Measurements from ENCODE around the gene SLC15A4.
A peak's percentile ranks its signal among the peaks of the same experiment; 100 is the strongest.
"Not testable (repeated sequence)": the region's sequence is repeated elsewhere in the genome, so short reads cannot be mapped to it uniquely, and the experiment has no call there.

The SLC15A4 gene

DNA sequence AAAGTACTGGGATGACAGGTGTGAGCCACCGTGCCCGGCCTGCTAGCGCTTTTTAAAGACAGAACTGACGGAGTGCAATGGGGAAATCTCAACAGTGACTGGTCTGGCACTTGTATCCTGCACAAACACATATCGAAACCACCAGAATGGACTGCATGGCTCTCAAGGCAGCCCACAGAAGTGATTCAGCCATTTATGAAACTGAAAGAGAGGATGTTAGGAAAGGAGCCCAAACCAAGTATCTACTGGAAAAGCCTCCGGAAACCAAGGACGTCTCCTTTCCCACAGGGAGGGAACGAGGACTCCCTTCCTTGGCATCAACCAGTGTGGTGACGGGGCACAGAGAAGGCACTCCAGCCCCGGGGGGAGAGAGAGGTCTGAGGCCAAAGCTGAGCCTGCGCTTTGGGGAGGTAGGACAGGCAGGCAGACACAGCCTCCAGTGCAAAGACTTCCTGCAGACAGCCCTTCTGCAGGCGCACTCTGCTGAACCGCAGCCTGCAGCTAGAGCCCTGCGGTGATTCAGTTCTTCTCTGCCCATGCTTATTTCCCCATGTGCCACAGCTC, 16.5 kb downstream of the SLC15A4 start:
- TF ChIP-seq POLR2AphosphoS5 (IDR thresholded peaks at IDR 0.05; ENCODE audit: low read depth): peak; percentile 45; the same call in 1 of the 2 replicates
- TF ChIP-seq, protein P1, sequence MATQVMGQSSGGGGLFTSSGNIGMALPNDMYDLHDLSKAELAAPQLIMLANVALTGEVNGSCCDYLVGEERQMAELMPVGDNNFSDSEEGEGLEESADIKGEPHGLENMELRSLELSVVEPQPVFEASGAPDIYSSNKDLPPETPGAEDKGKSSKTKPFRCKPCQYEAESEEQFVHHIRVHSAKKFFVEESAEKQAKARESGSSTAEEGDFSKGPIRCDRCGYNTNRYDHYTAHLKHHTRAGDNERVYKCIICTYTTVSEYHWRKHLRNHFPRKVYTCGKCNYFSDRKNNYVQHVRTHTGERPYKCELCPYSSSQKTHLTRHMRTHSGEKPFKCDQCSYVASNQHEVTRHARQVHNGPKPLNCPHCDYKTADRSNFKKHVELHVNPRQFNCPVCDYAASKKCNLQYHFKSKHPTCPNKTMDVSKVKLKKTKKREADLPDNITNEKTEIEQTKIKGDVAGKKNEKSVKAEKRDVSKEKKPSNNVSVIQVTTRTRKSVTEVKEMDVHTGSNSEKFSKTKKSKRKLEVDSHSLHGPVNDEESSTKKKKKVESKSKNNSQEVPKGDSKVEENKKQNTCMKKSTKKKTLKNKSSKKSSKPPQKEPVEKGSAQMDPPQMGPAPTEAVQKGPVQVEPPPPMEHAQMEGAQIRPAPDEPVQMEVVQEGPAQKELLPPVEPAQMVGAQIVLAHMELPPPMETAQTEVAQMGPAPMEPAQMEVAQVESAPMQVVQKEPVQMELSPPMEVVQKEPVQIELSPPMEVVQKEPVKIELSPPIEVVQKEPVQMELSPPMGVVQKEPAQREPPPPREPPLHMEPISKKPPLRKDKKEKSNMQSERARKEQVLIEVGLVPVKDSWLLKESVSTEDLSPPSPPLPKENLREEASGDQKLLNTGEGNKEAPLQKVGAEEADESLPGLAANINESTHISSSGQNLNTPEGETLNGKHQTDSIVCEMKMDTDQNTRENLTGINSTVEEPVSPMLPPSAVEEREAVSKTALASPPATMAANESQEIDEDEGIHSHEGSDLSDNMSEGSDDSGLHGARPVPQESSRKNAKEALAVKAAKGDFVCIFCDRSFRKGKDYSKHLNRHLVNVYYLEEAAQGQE (IDR thresholded peaks at IDR 0.05; ENCODE audit: insufficient replicate concordance, low read depth): no peak
- peak overlapping the region; percentile 33; the same call in 1 of the 2 replicates for H3K27ac ChIP-seq (replicated peaks)
- peak in 1 of 2 experiments; percentile 72 for DNase-seq (ENCODE audit: low read depth in 1 of 2, low spot score in 1 of 2)
- H3K4me3 ChIP-seq (replicated peaks; ENCODE audit: insufficient read depth, low read length): peak overlapping the region; percentile 17
- H3K27me3 ChIP-seq (ENCODE audit: insufficient read depth, poor library complexity, severe bottlenecking): no peaks in the 10 kb centered on the region

DNA sequence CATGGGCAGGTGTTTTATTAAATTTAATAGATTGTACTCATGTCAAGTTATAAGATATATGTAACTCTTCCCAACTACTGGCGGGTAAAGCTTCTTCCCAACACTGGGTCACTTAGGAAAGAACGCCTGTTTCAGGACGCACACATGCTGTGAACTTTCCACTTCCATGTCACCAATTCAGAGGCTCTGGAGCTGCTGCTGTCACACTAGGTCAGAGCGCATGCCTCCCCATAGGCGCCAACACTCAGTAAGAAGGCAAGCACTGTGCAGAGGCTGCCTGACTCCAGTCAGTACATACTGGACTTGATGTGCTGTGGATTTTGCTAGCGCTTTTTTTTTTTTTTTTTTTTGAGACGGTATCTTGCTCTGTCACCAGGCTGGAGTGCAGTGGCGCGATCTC, 17.2 kb downstream of the SLC15A4 start:
- no peak overlapping the region for H3K27ac ChIP-seq (replicated peaks)
- TF ChIP-seq POLR2AphosphoS5 (IDR thresholded peaks at IDR 0.05; ENCODE audit: low read depth) (no peak), SPI1 (IDR thresholded peaks at IDR 0.05; ENCODE audit: borderline replicate concordance, low read depth) (no peak), GABPA (IDR thresholded peaks at IDR 0.05; ENCODE audit: low read depth) (no peak)
- TF ChIP-seq, protein P2, sequence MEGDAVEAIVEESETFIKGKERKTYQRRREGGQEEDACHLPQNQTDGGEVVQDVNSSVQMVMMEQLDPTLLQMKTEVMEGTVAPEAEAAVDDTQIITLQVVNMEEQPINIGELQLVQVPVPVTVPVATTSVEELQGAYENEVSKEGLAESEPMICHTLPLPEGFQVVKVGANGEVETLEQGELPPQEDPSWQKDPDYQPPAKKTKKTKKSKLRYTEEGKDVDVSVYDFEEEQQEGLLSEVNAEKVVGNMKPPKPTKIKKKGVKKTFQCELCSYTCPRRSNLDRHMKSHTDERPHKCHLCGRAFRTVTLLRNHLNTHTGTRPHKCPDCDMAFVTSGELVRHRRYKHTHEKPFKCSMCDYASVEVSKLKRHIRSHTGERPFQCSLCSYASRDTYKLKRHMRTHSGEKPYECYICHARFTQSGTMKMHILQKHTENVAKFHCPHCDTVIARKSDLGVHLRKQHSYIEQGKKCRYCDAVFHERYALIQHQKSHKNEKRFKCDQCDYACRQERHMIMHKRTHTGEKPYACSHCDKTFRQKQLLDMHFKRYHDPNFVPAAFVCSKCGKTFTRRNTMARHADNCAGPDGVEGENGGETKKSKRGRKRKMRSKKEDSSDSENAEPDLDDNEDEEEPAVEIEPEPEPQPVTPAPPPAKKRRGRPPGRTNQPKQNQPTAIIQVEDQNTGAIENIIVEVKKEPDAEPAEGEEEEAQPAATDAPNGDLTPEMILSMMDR (IDR thresholded peaks at IDR 0.05; ENCODE audit: insufficient read depth, low read length): no peak
- TF ChIP-seq, protein P1 (IDR thresholded peaks at IDR 0.05; ENCODE audit: insufficient replicate concordance, low read depth): no peak
- DNase-seq (ENCODE audit: low read depth in 1 of 2, low spot score in 1 of 2): no peak
- no peaks in the 10 kb centered on the region for H3K27me3 ChIP-seq (ENCODE audit: insufficient read depth, poor library complexity, severe bottlenecking)
- H3K4me3 ChIP-seq (replicated peaks; ENCODE audit: insufficient read depth, low read length): no peak overlapping the region

DNA sequence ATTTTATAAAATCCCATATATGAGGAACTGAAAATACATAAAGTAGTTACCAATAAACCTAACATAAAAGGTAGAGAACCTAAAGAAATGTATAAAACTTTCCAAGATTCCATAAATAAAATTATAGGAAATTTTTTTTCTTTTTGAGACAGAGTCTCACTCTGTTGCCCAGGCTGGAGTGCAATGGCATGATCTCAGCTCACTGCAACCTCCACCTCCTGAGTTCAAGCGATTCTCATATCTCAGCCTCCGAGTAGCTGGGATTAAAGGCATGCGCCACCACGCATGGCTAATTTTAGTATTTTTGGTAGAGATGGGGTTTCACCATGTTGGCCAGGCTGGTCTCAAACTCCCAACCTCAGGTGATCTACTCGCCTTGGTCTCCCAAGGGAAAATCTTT, 18.4 kb downstream of the SLC15A4 start:
- H3K27me3 ChIP-seq (ENCODE audit: insufficient read depth, poor library complexity, severe bottlenecking); H3K4me3 ChIP-seq (replicated peaks; ENCODE audit: insufficient read depth, low read length); DNase-seq (ENCODE audit: low read depth in 1 of 2, low spot score in 1 of 2); H3K27ac ChIP-seq (replicated peaks): not testable (repeated sequence)

DNA sequence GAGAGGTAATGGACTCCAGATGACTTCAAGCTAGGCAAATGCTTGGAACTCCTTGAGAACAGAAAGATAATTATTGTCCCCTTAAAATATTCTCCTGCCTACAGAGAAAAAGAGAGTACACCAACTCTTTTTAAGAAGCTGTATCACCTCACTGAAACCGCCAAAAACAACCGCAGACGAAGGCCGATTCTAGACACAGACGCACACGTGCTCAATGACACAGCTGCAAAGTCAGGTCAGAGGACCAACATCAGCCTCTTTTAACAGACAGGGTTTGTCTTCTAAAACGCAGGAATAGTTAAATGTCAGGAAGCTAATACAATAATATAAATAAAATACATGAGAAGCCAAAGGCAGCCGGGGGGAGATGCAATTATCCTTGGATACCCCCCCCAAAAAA, 19.0 kb downstream of the SLC15A4 start:
- no peak for DNase-seq (ENCODE audit: low read depth in 1 of 2, low spot score in 1 of 2)
- H3K27ac ChIP-seq (replicated peaks): no peak overlapping the region
- H3K4me3 ChIP-seq (replicated peaks; ENCODE audit: insufficient read depth, low read length): no peak overlapping the region
- TF ChIP-seq GABPA (IDR thresholded peaks at IDR 0.05; ENCODE audit: low read depth) (no peak), POLR2AphosphoS5 (IDR thresholded peaks at IDR 0.05; ENCODE audit: low read depth) (no peak)
- H3K27me3 ChIP-seq (ENCODE audit: insufficient read depth, poor library complexity, severe bottlenecking): no peaks in the 10 kb centered on the region

DNA sequence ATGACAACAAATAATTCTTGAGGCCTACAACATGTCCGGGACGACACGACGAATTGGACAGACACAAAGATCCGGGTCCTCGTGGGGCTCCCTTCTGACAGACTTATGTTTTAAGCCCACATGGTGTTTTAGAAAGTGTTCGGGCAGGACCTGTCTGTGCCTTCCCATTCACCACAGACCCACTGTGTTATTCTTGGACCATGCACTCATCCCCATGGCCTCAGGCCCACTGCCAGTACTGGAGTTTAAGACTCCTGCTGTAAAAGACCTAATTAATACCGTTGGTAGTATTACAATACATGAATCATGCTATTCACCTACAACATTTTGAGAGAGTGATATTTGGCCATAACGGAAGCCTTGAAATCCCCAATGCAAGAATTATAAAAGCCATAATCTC, 20.0 kb downstream of the SLC15A4 start:
- DNase-seq (ENCODE audit: low read depth in 1 of 2, low spot score in 1 of 2): no peak
- Histone ChIP-seq H3K27me3 (ENCODE audit: insufficient read depth, poor library complexity, severe bottlenecking) (no peaks in the 10 kb centered on the region), H3K4me3 (replicated peaks; ENCODE audit: insufficient read depth, low read length) (no peak overlapping the region), H3K27ac (replicated peaks) (no peak overlapping the region)
- TF ChIP-seq SPI1 (IDR thresholded peaks at IDR 0.05; ENCODE audit: borderline replicate concordance, low read depth): no peak
- TF ChIP-seq, protein P2 (IDR thresholded peaks at IDR 0.05; ENCODE audit: insufficient read depth, low read length): no peak
- TF ChIP-seq, protein P1 (IDR thresholded peaks at IDR 0.05; ENCODE audit: insufficient replicate concordance, low read depth): no peak
- TF ChIP-seq GABPA (IDR thresholded peaks at IDR 0.05; ENCODE audit: low read depth): no peak
- no peak for TF ChIP-seq POLR2AphosphoS5 (IDR thresholded peaks at IDR 0.05; ENCODE audit: low read depth)
